ENCODE measurements around the gene EXOC4.

Gene EXOC4

DNA sequence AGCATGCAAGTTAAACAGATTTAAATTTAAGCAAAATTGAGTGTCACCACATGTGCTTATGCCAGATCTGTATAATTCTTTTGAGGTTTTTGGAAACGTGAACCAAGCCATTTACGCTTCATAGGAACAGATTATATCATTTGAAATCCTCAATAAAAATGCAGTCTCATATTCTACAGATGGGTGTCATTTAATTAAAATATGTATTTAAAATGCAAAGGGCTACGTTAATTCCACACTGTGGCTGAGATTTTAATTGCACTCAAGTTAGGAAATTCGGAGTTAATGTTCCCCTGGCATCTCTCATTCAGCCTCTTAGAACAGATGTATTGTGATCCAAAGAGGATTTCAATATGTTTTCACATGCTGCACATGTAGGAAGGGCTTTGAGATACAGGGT is 709.8 kb downstream of the EXOC4 start:
- H3K27me3 ChIP-seq (replicated peaks; ENCODE audit: control insufficient read depth, insufficient read depth, low read length), result no peaks in the 10 kb centered on the region
- TF ChIP-seq, protein P1, sequence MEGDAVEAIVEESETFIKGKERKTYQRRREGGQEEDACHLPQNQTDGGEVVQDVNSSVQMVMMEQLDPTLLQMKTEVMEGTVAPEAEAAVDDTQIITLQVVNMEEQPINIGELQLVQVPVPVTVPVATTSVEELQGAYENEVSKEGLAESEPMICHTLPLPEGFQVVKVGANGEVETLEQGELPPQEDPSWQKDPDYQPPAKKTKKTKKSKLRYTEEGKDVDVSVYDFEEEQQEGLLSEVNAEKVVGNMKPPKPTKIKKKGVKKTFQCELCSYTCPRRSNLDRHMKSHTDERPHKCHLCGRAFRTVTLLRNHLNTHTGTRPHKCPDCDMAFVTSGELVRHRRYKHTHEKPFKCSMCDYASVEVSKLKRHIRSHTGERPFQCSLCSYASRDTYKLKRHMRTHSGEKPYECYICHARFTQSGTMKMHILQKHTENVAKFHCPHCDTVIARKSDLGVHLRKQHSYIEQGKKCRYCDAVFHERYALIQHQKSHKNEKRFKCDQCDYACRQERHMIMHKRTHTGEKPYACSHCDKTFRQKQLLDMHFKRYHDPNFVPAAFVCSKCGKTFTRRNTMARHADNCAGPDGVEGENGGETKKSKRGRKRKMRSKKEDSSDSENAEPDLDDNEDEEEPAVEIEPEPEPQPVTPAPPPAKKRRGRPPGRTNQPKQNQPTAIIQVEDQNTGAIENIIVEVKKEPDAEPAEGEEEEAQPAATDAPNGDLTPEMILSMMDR (IDR thresholded peaks at IDR 0.05; ENCODE audit: insufficient read depth, low read length, poor library complexity, severe bottlenecking), result no peak
- no peaks in the 10 kb centered on the region for H3K36me3 ChIP-seq (ENCODE audit: control insufficient read depth, insufficient read depth, low read length)

DNA sequence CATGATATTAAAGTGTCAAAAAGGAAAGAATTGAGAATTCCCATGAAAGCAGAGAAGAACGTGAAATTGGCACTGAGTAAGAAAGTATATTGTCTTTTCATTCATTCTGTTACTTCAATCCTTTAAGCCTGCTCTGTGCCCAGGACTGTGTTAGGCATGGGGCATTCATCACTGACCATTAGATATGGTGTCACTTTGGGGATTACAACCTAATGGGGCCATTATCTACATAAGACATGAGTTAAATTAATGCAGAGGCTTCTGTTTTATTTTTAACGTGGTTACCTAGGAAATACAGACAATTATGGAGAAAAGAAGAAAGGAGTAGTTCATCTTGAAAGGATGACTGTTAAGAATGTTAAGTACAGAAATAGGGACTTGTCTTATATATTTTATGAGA is 710.8 kb downstream of the EXOC4 start:
- TF ChIP-seq, protein P1 (IDR thresholded peaks at IDR 0.05; ENCODE audit: insufficient read depth, low read length, poor library complexity, severe bottlenecking), result no peak
- no peaks in the 10 kb centered on the region for H3K36me3 ChIP-seq (ENCODE audit: control insufficient read depth, insufficient read depth, low read length)
- DNase-seq (ENCODE audit: extremely low read depth, insufficient read length), result no peak

More for the DNA sequence above, 709.8 kb downstream of the EXOC4 start:
- DNase-seq (ENCODE audit: extremely low read depth, insufficient read length), result no peak
- H3K4me3 ChIP-seq (replicated peaks; ENCODE audit: low read depth, low read length), result no peak overlapping the region

DNA sequence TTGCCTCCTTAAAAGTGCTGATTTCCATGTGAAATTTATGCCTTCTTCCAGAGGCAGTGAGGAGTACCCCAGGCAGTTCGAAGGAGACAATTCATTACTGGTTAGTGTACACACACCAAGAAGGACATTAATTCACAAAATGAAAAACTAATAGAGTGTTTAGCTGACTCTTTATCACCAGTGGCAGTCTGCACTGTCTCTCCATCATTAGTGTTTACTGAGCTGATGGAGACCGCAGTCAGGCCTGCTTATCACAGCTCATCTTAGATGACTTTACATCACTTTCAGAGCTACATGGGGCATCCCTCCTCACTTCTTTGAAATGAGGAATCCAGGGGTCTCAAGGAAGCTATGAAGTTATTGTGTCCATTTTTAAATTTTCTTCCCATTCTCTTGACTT is 718.7 kb downstream of the EXOC4 start:
- no peaks in the 10 kb centered on the region for H3K36me3 ChIP-seq (ENCODE audit: control insufficient read depth, insufficient read depth, low read length)
- H3K27me3 ChIP-seq (replicated peaks; ENCODE audit: control insufficient read depth, insufficient read depth, low read length), result no peaks in the 10 kb centered on the region
- H3K4me3 ChIP-seq (replicated peaks; ENCODE audit: low read depth, low read length), result no peak overlapping the region
- TF ChIP-seq, protein P1 (IDR thresholded peaks at IDR 0.05; ENCODE audit: insufficient read depth, low read length, poor library complexity, severe bottlenecking), result no peak
- no peak for DNase-seq (ENCODE audit: extremely low read depth, insufficient read length)

More for the DNA sequence above, 710.8 kb downstream of the EXOC4 start:
- Histone ChIP-seq H3K4me3 (replicated peaks; ENCODE audit: low read depth, low read length) (no peak overlapping the region), H3K27me3 (replicated peaks; ENCODE audit: control insufficient read depth, insufficient read depth, low read length) (no peaks in the 10 kb centered on the region)

DNA sequence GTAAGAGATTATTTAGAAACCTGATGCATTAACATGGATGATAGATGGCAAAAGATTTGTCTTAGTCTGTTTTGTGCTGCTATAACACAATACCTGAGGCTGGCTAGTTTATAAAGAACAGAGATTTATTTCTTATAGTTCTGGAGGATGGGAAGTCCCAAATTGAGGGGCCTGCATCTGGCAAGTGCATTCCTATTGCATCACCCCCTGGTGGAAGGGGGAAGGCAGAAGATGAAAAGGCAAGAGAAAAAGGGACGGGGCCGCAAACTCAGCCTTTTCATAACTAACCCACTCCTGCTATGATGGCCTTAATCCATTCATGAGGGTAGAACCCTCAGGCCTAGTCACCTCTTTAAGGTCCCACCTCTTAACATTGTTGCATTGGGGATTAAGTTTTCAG is 720.8 kb downstream of the EXOC4 start:
- TF ChIP-seq, protein P1 (IDR thresholded peaks at IDR 0.05; ENCODE audit: insufficient read depth, low read length, poor library complexity, severe bottlenecking), result no peak
- DNase-seq (ENCODE audit: extremely low read depth, insufficient read length), result no peak
- no peaks in the 10 kb centered on the region for H3K36me3 ChIP-seq (ENCODE audit: control insufficient read depth, insufficient read depth, low read length)
- H3K4me3 ChIP-seq (replicated peaks; ENCODE audit: low read depth, low read length), result no peak overlapping the region
- no peaks in the 10 kb centered on the region for H3K27me3 ChIP-seq (replicated peaks; ENCODE audit: control insufficient read depth, insufficient read depth, low read length)

GRCh38 chr7:133975130-133975529 is 722.3 kb downstream of the EXOC4 start:
- H3K27me3 ChIP-seq (replicated peaks; ENCODE audit: control insufficient read depth, insufficient read depth, low read length), result no peaks in the 10 kb centered on the region
- TF ChIP-seq, protein P1 (IDR thresholded peaks at IDR 0.05; ENCODE audit: insufficient read depth, low read length, poor library complexity, severe bottlenecking), result no peak
- H3K4me3 ChIP-seq (replicated peaks; ENCODE audit: low read depth, low read length), result no peak overlapping the region
- no peaks in the 10 kb centered on the region for H3K36me3 ChIP-seq (ENCODE audit: control insufficient read depth, insufficient read depth, low read length)
- no peak for DNase-seq (ENCODE audit: extremely low read depth, insufficient read length)

- Histone ChIP-seq H3K27me3 (replicated peaks; ENCODE audit: control insufficient read depth, insufficient read depth, low read length) (no peaks in the 10 kb centered on the region), H3K4me3 (replicated peaks; ENCODE audit: low read depth, low read length) (no peak overlapping the region), H3K36me3 (ENCODE audit: control insufficient read depth, insufficient read depth, low read length) (no peaks in the 10 kb centered on the region)
- no peak for DNase-seq (ENCODE audit: extremely low read depth, insufficient read length)
- TF ChIP-seq, protein P1 (IDR thresholded peaks at IDR 0.05; ENCODE audit: insufficient read depth, low read length, poor library complexity, severe bottlenecking), result no peak
Observed at GRCh38 chr7:133976140-133976539, 723.3 kb downstream of the EXOC4 start.

Measured in GM06990 (cell line).